ENCODE measurements around the gene PLEKHA7.

The PLEKHA7 gene

GRCh38 chr11:16897470-16898061 is 116.6 kb downstream of the PLEKHA7 start:
- no peak for TF ChIP-seq CTCF (IDR thresholded peaks at IDR 0.05; ENCODE audit: insufficient read depth, low read length, poor library complexity, severe bottlenecking)
- Histone ChIP-seq H3K36me3 (ENCODE audit: control insufficient read depth, insufficient read depth, low read length) (no peaks in the 10 kb centered on the region), H3K27me3 (replicated peaks; ENCODE audit: control insufficient read depth, insufficient read depth, low read length) (no peaks in the 10 kb centered on the region), H3K4me3 (replicated peaks; ENCODE audit: low read depth, low read length) (no peak overlapping the region)
- no peak for DNase-seq (ENCODE audit: extremely low read depth, insufficient read length)

GRCh38 chr11:16896729-16897469 is 117.3 kb downstream of the PLEKHA7 start:
- Histone ChIP-seq H3K27me3 (replicated peaks; ENCODE audit: control insufficient read depth, insufficient read depth, low read length) (no peaks in the 10 kb centered on the region), H3K36me3 (ENCODE audit: control insufficient read depth, insufficient read depth, low read length) (no peaks in the 10 kb centered on the region), H3K4me3 (replicated peaks; ENCODE audit: low read depth, low read length) (no peak overlapping the region)
- no peak for DNase-seq (ENCODE audit: extremely low read depth, insufficient read length)
- TF ChIP-seq CTCF (IDR thresholded peaks at IDR 0.05; ENCODE audit: insufficient read depth, low read length, poor library complexity, severe bottlenecking): no peak

GRCh38 chr11:16895306-16895705 is 118.9 kb downstream of the PLEKHA7 start:
- no peak for TF ChIP-seq CTCF (IDR thresholded peaks at IDR 0.05; ENCODE audit: insufficient read depth, low read length, poor library complexity, severe bottlenecking)
- H3K4me3 ChIP-seq (replicated peaks; ENCODE audit: low read depth, low read length): no peak overlapping the region
- no peaks in the 10 kb centered on the region for H3K36me3 ChIP-seq (ENCODE audit: control insufficient read depth, insufficient read depth, low read length)
- H3K27me3 ChIP-seq (replicated peaks; ENCODE audit: control insufficient read depth, insufficient read depth, low read length): no peaks in the 10 kb centered on the region
- DNase-seq (ENCODE audit: extremely low read depth, insufficient read length): no peak

GRCh38 chr11:16893456-16894066 is 120.7 kb downstream of the PLEKHA7 start:
- DNase-seq (ENCODE audit: extremely low read depth, insufficient read length): no peak
- Histone ChIP-seq H3K36me3 (ENCODE audit: control insufficient read depth, insufficient read depth, low read length) (no peaks in the 10 kb centered on the region), H3K27me3 (replicated peaks; ENCODE audit: control insufficient read depth, insufficient read depth, low read length) (no peaks in the 10 kb centered on the region), H3K4me3 (replicated peaks; ENCODE audit: low read depth, low read length) (no peak overlapping the region)
- no peak for TF ChIP-seq CTCF (IDR thresholded peaks at IDR 0.05; ENCODE audit: insufficient read depth, low read length, poor library complexity, severe bottlenecking)

- no peak overlapping the region for H3K4me3 ChIP-seq (replicated peaks; ENCODE audit: low read depth, low read length)
- TF ChIP-seq CTCF (IDR thresholded peaks at IDR 0.05; ENCODE audit: insufficient read depth, low read length, poor library complexity, severe bottlenecking): no peak
- H3K27me3 ChIP-seq (replicated peaks; ENCODE audit: control insufficient read depth, insufficient read depth, low read length): no peaks in the 10 kb centered on the region
- DNase-seq (ENCODE audit: extremely low read depth, insufficient read length): no peak
- H3K36me3 ChIP-seq (ENCODE audit: control insufficient read depth, insufficient read depth, low read length): no peaks in the 10 kb centered on the region
Measured at GRCh38 chr11:16891964-16892363, 122.2 kb downstream of the PLEKHA7 start.

All from GM06990 (cell line).